Spleen (tissue), 11 donors: ENCODE data around the gene HERC3. TPM values are rescaled to one million over a fixed set of nuclear protein-coding genes. Genes with fewer than 3 reads are reported as not detected.

ENCODE experiments used
- DNase-seq: peaks from one replicate; pipeline ENCODE4 v3.0.0-alpha.2; 2020
- H3K27ac ChIP-seq, 8 donors: fragments of 200-600 bp; sonication (generic) in 7 of 8; 1 replicate in 4 of 8; 2 replicates in 4 of 8; pipeline versions ENCODE4 v1.5.0 to v1.8.0; 2016 to 2021; ENCODE audit warnings: inconsistent platforms in 4 of 8, mild to moderate bottlenecking in 4 of 8, moderate library complexity in 1 of 8
- H3K27me3 ChIP-seq, 7 donors: fragments of 200-600 bp; sonication (generic) in 6 of 7; replicated peaks in 1 of 7; 1 replicate in 4 of 7; 2 replicates in 3 of 7; pipeline versions ENCODE4 v1.5.0 to v1.8.0; 2016 to 2021; ENCODE audit warnings: inconsistent platforms in 3 of 7, mild to moderate bottlenecking in 1 of 7
- H3K36me3 ChIP-seq, 6 donors: fragments of 200-600 bp; sonication (generic) in 5 of 6; 1 replicate in 4 of 6; 2 replicates in 2 of 6; pipeline versions ENCODE4 v1.5.0 to v1.8.0; 2016 to 2021; ENCODE audit warnings: inconsistent platforms in 2 of 6
- H3K4me1 ChIP-seq, 6 donors: fragments of 200-600 bp; sonication (generic) in 5 of 6; 1 replicate in 3 of 6; 2 replicates in 3 of 6; pipeline versions ENCODE4 v1.5.0 to v1.8.0; 2016 to 2021; ENCODE audit warnings: inconsistent platforms in 3 of 6
- H3K4me3 ChIP-seq, 8 donors: fragments of 200-600 bp; sonication (generic) in 7 of 8; 1 replicate in 4 of 8; 2 replicates in 4 of 8; pipeline versions ENCODE4 v1.5.0 to v1.8.0; 2016 to 2021; ENCODE audit warnings: inconsistent platforms in 4 of 8, mild to moderate bottlenecking in 4 of 8, moderate library complexity in 2 of 8
- H3K9me3 ChIP-seq, 8 donors: fragments of 200-600 bp; sonication (generic) in 7 of 8; 1 replicate in 4 of 8; 2 replicates in 4 of 8; pipeline versions ENCODE4 v1.5.0 to v1.8.0; 2016 to 2021; ENCODE audit warnings: inconsistent platforms in 4 of 8
- POLR2A ChIP-seq, 3 donors: fragments of 450-650 bp; IDR thresholded peaks; one replicate each; pipeline ENCODE4 v1.5.1; 2017; ENCODE audit warnings: antibody characterized with exemption in 3 of 3, mild to moderate bottlenecking in 1 of 3
- POLR2AphosphoS5 ChIP-seq, 3 donors: sonication (generic); formaldehyde crosslinking; IDR thresholded peaks; one replicate each; pipeline ENCODE4 v1.5.1; 2017; ENCODE audit warnings: antibody characterized with exemption in 3 of 3
- whole genome bisulfite sequencing, 5 donors: extraction: QIAGEN DNeasy Blood & Tissue Kit in 3 of 5; methylation state at CpG; one replicate each; pipeline versions ENCODE4 v1.1.5 to v1.1.7; 2013 to 2018; 5-methylcytosine and 5-hydroxymethylcytosine counted together
- intact Hi-C: fragments of 100-400 bp; cut with DNase I; formaldehyde crosslinking; loops from one replicate; pipeline ENCODE4 v1.15.0; 2023; ENCODE audit warnings: low total_unique reads
- polyA plus RNA-seq, 3 donors: library from polyadenylated mRNA; stranded (reverse); fragments of 200-250 nt; gene quantifications; one replicate each; pipeline ENCODE4 v1.2.1, GENCODE V29; 2013
- total RNA-seq, 7 donors: library from RNA; depleted of rRNA in 3 of 7; stranded (reverse); fragments of >200 nt in 3 of 7; fragmentation: NEBNext Ultra II Directional in 4 of 7; extraction: Animal tissue kit (Norgen Biotek cat#: 25700) in 4 of 7; gene quantifications; one replicate each; pipeline versions ENCODE4 v1.1.0 to v1.2.1, GENCODE V29; 2016 to 2021
- TF ChIP-seq, protein P1 (sequence below), 11 experiments: fragments of 200-600 bp in 7 of 11; fragments of 450-650 bp in 4 of 11; sonication (generic) in 4 of 11; IDR thresholded peaks in 8 of 11; conservative IDR thresholded peaks in 3 of 11; 1 replicate in 7 of 11; 2 replicates in 4 of 11; pipeline versions ENCODE4 v1.4.0 to v1.8.0; 2016 to 2021; ENCODE audit warnings: antibody characterized with exemption in 11 of 11, inconsistent platforms in 4 of 11, mild to moderate bottlenecking in 1 of 11
- donor health status: healthy with polysubstance abuse.
- donor health status: DM: no; HTN: no; CAD: no; lungs with moderate emphysema.
- donor health status: DM: no; HTN: no; CAD: no.
- donor health status: Bipolar disorder and iron deficiency.
- donor health status: healthy.
- donor health status: DM: no; HTN: no; CAD: no.
- donor health status: DM: yes; HTN: yes; CAD: no.

HERC3 gene
- total and polyA plus RNA-seq, 10 donors = 4.4 to 73.5 (median 62.2) TPM

DNA sequence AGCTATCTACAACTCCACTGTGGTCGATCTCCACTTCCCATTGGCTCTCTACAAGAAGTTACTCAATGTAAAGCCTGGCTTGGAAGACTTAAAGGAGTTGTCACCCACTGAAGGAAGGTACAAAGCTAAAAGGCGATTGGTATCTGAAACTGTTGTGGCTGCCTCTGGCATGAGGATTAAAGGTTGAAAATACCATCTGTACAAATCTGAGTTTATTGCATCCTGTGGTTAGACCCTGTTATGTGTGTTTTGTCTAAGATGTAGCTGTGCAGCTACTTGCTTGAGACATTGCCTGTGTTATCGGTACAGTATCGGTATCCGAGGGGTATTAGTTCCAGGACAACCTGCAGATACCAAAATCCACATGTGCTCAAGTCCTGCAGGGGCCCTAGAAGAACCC, 88.9 kb downstream of the HERC3 start:
- 93 to 97% (median 95%) methylated on average over 5 of the region's 5 CpGs for WGBS, 5 donors
- H3K36me3 ChIP-seq = peaks cover 3 to 95% (median 68%) of the 10 kb centered on the region in 6 donors
- H3K4me3 ChIP-seq = no peak overlapping the region
- no peaks in the 10 kb centered on the region for H3K4me1 ChIP-seq
- TF ChIP-seq POLR2AphosphoS5 (IDR thresholded peaks at IDR 0.05) (no peak), POLR2A (IDR thresholded peaks at IDR 0.05) (no peak)
- TF ChIP-seq, protein P1, sequence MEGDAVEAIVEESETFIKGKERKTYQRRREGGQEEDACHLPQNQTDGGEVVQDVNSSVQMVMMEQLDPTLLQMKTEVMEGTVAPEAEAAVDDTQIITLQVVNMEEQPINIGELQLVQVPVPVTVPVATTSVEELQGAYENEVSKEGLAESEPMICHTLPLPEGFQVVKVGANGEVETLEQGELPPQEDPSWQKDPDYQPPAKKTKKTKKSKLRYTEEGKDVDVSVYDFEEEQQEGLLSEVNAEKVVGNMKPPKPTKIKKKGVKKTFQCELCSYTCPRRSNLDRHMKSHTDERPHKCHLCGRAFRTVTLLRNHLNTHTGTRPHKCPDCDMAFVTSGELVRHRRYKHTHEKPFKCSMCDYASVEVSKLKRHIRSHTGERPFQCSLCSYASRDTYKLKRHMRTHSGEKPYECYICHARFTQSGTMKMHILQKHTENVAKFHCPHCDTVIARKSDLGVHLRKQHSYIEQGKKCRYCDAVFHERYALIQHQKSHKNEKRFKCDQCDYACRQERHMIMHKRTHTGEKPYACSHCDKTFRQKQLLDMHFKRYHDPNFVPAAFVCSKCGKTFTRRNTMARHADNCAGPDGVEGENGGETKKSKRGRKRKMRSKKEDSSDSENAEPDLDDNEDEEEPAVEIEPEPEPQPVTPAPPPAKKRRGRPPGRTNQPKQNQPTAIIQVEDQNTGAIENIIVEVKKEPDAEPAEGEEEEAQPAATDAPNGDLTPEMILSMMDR (IDR thresholded peaks at IDR 0.05 in 8 of 11, conservative IDR thresholded peaks at IDR 0.05 in 3 of 11) = no peak
- peaks cover 0 to 9% (median 0%) of the 10 kb centered on the region in 8 donors for H3K9me3 ChIP-seq
- H3K27ac ChIP-seq = no peak overlapping the region
- DNase-seq = no peak
- intact Hi-C loops = no loop called here
- H3K27me3 ChIP-seq = no peaks in the 10 kb centered on the region

DNA sequence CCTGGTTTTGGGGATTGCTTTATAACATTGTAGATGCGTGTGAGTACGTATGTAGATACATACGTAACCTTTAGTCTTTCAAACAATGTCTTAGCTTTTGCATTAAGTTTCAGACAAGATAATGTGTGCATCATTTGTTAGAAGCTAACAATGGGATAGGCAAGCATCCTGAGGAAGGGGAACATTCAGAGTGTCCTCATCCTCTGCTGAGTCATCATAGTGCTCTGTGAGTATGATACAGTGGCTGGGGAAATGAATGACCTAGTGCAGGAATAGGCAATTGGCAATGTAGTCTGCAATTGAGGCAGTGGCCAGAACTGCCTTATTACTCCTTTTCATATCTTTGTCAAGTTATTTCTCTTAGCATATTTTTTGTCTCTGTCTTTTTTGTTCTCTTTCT, 98.1 kb downstream of the HERC3 start:
- 83 to 98% (median 91%) methylated on average over 3 of the region's 3 CpGs for WGBS, 5 donors
- H3K4me3 ChIP-seq = no peak overlapping the region
- TF ChIP-seq POLR2A (IDR thresholded peaks at IDR 0.05) = no peak
- TF ChIP-seq, protein P1 (IDR thresholded peaks at IDR 0.05 in 8 of 11, conservative IDR thresholded peaks at IDR 0.05 in 3 of 11) = no peak
- no peaks in the 10 kb centered on the region for H3K27me3 ChIP-seq
- peaks cover 4 to 76% (median 39%) of the 10 kb centered on the region in 6 donors for H3K36me3 ChIP-seq
- DNase-seq = no peak
- no peaks in the 10 kb centered on the region for H3K9me3 ChIP-seq
- intact Hi-C loops = no loop called here
- H3K4me1 ChIP-seq = peaks cover 0 to 7% (median 0%) of the 10 kb centered on the region in 6 donors
- H3K27ac ChIP-seq = no peak overlapping the region

DNA sequence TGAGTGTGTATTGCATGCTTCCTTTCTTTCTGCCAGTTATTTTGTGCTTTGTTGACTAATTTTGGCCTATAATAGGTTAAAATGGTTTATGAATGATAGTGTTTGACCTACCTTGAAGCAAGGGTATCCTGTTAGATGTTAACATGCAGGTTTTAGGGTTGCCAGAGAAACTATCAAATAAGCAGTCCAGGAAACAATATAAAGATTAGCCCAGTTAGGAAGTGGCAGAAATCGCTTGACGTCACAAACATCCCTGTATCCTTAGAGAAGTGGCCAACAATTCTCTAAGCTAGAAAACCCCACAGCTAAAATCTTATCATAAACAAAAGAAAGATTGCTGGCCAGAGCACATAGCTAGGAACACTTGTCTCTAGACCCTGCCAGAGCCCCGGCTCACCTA, 101.5 kb downstream of the HERC3 start:
- intact Hi-C loops = no loop called here

DNA sequence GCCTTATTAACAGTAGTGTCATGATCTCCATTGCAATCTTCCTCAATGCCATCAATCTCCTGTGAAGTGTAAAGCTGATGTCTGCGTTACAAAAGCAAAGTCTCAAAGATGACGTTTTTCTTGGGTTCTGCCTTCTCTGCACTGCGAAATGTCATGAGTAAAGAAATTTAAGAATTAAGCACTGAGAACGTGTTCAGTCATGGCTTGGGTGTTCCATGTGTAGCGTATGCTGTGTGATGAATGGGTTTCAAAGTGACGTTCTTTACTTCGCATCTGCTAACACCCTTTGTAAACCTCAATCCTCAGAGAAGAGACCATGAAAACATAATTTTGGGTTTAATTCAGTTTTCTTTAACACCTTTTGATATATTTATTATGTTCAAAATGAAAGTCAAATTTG, 104.3 kb downstream of the HERC3 start:
- peaks cover 0 to 54% (median 5%) of the 10 kb centered on the region in 6 donors for H3K36me3 ChIP-seq
- peak overlapping the region in 7 of 8 donors; percentile 45 to 76 (median 55) for H3K4me3 ChIP-seq
- H3K27me3 ChIP-seq = no peaks in the 10 kb centered on the region
- intact Hi-C loops = no loop called here
- H3K27ac ChIP-seq = peak overlapping the region in 1 of 8 donors; percentile 78
- WGBS, 5 donors = 77 to 92% (median 83%) methylated on average over 7 of the region's 7 CpGs
- TF ChIP-seq, protein P1 (IDR thresholded peaks at IDR 0.05 in 8 of 11, conservative IDR thresholded peaks at IDR 0.05 in 3 of 11) = no peak
- TF ChIP-seq POLR2AphosphoS5 (IDR thresholded peaks at IDR 0.05) (no peak), POLR2A (IDR thresholded peaks at IDR 0.05) (no peak)
- no peak for DNase-seq
- no peaks in the 10 kb centered on the region for H3K9me3 ChIP-seq
- H3K4me1 ChIP-seq = peaks cover 0 to 15% (median 7%) of the 10 kb centered on the region in 6 donors

More for the DNA sequence above, 101.5 kb downstream of the HERC3 start:
- H3K4me1 ChIP-seq = peaks cover 0 to 15% (median 7%) of the 10 kb centered on the region in 6 donors
- no peak for DNase-seq
- no peaks in the 10 kb centered on the region for H3K27me3 ChIP-seq
- peaks cover 0 to 74% (median 21%) of the 10 kb centered on the region in 6 donors for H3K36me3 ChIP-seq
- no peak overlapping the region for H3K4me3 ChIP-seq
- no peak overlapping the region for H3K27ac ChIP-seq
- 72 to 86% (median 78%) methylated on average over 3 of the region's 3 CpGs for WGBS, 5 donors
- TF ChIP-seq POLR2AphosphoS5 (IDR thresholded peaks at IDR 0.05) = no peak
- TF ChIP-seq POLR2A (IDR thresholded peaks at IDR 0.05) = no peak
- TF ChIP-seq, protein P1 (IDR thresholded peaks at IDR 0.05 in 8 of 11, conservative IDR thresholded peaks at IDR 0.05 in 3 of 11) = no peak
- no peaks in the 10 kb centered on the region for H3K9me3 ChIP-seq
